GM19467 (cell line): ENCODE measurements around the gene NBPF11.
"Not testable (repeated sequence)": the region's sequence is repeated elsewhere in the genome, so short reads cannot be mapped to it uniquely, and the experiment has no call there.

Source experiments
- ATAC-seq: cut with Tn5 transposase; IDR thresholded peaks from one replicate; pipeline ENCODE4 v1.9.1; 2021; ENCODE audit warnings: mild to moderate bottlenecking, moderate library complexity; ENCODE audit not compliant: unreplicated experiment

Gene NBPF11

GRCh38 chr1:148150014-148150413 is 2.1 kb downstream of the NBPF11 start:
- ATAC-seq = not testable (repeated sequence)

DNA sequence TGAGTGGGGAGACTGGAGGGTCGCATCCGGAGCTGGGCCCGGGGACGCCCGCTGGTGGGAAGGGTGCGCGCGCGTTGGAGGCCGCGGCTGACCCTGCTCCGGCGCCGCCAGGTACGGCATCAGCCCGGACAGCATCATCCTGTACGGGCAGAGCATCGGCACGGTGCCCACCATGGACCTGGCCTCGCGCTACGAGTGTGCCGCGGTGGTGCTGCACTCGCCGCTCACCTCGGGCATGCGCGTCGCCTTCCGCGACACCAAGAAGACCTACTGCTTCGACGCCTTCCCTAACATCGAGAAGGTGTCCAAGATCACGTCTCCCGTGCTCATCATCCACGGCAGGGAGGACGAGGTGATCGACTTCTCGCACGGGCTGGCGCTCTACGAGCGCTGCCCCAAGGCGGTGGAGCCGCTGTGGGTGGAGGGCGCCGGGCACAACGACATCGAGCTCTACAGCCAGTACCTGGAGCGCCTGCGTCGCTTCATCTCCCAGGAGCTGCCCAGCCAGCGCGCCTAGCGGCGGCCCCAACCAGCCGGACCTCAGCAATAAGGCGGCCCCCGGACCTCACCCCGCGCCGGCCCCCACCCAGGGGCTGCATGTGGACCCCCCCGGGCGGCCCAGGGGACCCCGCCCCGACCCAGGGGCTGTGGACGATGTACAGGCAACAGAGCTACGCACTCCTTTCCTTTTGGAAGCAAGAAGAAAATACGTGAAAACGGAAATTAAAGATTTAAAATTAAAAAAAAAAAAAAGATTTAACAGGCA is 2.8 kb downstream of the NBPF11 start:
- not testable (repeated sequence) for ATAC-seq

- ATAC-seq = not testable (repeated sequence)
These were observed 4.8 kb downstream of the NBPF11 start for GRCh38 chr1:148147052-148147838.

DNA sequence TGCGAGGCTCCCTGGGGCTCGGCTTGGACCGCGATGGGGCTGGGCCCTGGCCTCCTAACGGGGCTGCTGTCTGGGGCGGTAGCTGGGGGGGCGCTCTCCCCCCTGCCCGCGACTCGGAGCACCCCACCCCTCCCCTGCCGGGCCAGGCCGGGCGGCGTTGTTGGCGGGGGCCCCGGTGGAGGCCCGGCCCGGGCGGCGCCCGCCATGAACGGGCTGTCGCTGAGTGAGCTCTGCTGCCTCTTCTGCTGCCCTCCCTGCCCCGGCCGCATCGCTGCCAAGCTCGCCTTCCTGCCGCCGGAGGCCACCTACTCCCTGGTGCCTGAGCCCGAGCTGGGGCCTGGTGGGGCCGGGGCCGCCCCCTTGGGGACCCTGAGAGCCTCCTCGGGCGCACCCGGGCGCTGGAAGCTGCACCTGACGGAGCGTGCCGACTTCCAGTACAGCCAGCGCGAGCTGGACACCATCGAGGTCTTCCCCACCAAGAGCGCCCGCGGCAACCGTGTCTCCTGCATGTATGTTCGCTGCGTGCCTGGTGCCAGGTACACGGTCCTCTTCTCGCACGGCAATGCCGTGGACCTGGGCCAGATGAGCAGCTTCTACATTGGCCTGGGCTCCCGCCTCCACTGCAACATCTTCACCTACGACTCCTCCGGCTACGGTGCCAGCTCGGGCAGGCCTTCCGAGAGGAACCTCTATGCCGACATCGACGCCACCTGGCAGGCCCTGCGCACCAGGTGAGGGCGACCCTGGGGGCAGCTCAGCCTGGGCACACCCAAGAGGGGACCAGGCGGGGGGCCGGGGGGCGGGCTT is 5.7 kb downstream of the NBPF11 start:
- ATAC-seq = not testable (repeated sequence)

- not testable (repeated sequence) for ATAC-seq
These were observed 8.9 kb downstream of the NBPF11 start for GRCh38 chr1:148143223-148143622.

DNA sequence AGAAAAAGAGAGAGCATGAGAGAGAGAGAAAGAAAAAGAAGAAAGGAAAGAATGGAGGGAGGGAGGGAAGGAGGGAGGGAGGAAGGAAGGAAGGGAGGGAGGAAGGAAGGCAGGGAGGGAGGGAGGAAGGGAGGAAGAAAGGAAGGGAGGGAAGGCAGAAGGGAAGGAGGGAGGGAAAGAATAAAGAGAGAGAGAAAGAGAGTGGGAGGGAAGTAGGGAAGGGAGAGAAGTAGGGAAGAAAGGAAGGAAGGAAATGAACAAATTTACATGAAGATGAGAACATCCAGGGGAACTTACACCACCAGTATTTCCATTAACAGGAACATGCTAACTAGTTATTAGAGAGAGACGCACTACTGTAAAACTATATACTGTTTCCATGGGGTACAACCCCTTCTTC is 10.1 kb downstream of the NBPF11 start:
- ATAC-seq = not testable (repeated sequence)

GRCh38 chr1:148138606-148139005 is 13.5 kb downstream of the NBPF11 start:
- ATAC-seq = not testable (repeated sequence)

GRCh38 chr1:148122341-148122740 is 29.7 kb downstream of the NBPF11 start:
- ATAC-seq = not testable (repeated sequence)

GRCh38 chr1:148120395-148120794 is 31.7 kb downstream of the NBPF11 start:
- not testable (repeated sequence) for ATAC-seq

DNA sequence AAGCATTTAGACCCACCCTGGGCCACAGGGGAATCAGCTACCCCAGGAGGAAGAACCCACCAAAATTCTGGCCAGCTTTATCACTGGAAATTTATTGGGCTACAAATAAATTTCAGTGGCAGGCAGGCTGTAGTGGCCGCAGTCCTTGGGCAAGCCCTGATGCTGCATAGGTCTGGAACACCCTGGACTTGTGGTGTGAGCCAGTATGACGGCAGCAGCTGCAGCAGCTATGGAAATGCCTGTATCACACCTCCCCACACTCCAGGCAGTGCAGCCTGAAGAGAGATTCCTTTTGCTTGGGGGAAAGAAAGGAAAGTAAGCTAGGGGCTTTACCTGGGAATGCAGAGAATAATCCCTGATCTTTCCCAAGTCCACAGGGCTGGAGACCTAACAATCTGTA is 56.3 kb downstream of the NBPF11 start:
- ATAC-seq = not testable (repeated sequence)

- ATAC-seq = not testable (repeated sequence)
These were observed 65.9 kb downstream of the NBPF11 start for GRCh38 chr1:148086196-148086595.

- ATAC-seq = not testable (repeated sequence)
These were observed 70.9 kb downstream of the NBPF11 start for GRCh38 chr1:148081205-148081604.

- not testable (repeated sequence) for ATAC-seq
These were observed 73.2 kb downstream of the NBPF11 start for GRCh38 chr1:148078632-148079519.

- not testable (repeated sequence) for ATAC-seq
These were observed 74.0 kb downstream of the NBPF11 start for GRCh38 chr1:148078090-148078489.

GRCh38 chr1:148077458-148077857 is 74.6 kb downstream of the NBPF11 start:
- ATAC-seq = not testable (repeated sequence)

- ATAC-seq = not testable (repeated sequence)
These were observed 78.7 kb downstream of the NBPF11 start for GRCh38 chr1:148073392-148073791.

DNA sequence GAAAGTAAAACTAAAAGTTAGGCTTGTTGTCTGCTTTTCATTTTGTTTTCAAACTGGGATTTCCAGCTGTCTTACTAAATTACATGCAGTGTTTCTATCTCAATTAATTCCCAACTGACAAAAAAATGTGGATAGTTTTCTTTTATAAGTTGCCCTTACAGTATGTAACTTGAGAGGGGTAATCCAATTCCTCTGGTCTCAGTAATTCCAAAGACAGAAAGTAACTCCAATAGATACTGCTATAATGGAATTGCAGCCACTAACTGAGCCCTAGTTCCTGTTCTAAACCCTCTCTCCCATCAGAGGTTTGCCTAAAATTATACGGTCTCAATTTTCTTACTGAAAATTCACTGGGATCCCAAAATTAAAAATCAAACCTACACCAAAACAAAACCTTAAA is 83.5 kb downstream of the NBPF11 start:
- ATAC-seq = not testable (repeated sequence)

DNA sequence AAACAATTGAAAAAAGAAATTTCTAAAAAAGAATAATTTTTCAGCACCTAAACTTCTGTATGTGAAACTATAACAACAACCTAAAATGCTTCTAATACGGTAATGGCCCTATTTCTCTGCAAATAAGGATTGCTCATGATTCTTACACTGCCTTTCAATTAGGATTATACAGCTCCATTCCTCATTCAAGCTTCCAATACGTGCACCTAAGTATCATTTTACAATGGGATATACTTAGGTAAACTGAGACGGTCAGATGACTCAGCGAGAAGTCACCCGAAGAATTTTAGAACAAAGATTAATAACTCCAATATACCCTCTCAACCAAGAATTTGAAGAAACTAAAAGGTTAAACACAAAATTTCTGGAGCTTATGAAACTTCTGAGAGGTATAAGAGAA is 83.9 kb downstream of the NBPF11 start:
- not testable (repeated sequence) for ATAC-seq

DNA sequence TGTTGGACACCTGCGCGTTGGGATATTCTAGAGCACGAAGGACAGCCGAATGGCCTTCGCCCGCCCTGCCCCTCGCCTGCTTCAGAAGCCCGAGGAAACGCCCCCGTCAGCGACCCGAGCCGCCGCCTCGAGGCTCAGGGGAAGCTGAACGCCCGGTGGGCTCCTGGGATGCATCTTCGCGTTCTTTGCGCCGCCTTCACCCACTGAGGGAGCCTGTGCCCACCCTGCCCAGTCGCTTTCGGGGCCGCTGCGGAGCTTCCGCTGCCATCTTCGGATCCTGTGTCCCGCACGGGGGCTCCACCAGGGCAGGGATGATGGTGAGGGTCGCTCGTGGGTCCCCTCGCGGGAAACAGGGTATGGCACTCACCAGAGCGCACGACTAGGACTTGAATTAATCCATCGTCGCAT is 91.8 kb downstream of the NBPF11 start:
- not testable (repeated sequence) for ATAC-seq

DNA sequence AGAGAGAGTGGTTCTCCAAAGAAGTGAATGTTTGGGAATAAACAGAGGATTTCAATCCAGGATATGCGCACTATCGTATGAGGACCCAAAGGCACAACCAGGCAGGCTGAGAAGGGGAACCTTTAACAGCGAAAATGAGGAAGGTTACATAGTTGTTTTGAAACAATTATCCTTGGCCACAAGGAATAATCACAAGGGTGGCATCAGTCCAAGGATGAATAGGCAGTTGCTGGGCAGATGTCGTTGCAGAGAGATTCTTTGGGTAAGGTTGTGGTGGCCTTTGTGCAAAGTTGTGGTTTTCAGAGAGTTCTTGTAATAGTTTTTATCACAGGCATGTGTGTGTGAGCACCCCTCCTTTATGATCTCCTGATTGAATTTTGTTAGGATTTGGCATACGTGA is 94.7 kb downstream of the NBPF11 start:
- ATAC-seq = not testable (repeated sequence)
